ENCODE results near the gene ATP5F1D. TPM values are rescaled to one million over a fixed set of nuclear protein-coding genes. Genes with fewer than 3 reads are reported as not detected.

The ATP5F1D gene
- total RNA-seq, 4 donors from 2014 or later = 47.9 to 118 (median 66.1) TPM

DNA sequence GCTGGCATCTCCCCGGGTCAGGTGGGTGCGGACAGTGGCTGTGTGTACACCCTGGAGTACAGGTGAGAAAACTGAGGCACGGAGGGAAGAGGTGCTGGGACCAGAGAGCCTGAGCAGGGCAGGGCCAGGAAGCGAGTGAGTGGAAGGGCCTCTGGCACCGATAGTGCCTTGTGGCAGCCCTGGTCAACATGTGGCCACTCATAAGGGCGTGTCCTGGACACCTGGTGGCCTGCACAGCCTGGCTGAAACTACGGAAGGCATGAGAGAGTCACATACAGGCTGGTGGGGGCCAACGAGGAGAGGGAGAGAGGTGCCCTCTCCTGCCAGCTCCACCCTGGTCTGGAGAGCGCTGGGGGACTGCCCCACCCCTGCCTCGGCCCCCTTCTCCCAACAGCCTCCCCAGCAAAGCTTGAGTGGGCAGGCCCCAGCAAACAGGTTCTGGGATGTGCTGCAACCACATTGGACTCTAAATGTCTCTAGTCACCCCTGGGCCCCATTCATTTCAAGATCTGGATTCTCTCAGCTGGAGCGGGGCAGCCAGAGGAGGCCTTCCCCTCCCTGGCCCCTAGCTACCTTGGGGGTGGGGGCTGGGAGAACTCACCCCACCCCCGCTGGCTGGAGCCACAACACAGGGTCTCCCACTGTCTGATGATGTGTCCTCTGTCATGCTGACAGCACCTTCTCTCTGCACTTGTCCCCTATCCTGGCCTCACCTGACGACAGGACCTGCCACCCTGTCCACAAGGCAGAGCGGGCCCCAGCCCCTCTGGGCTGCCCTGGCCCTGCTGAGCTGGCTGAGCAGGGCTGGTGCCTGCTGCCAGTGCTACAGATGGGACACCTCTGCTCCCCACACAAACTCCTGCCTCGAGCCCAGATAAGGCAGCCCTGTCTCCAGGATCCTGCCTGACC lies 9.6 kb upstream of the ATP5F1D start:
- TF ChIP-seq, protein P1, sequence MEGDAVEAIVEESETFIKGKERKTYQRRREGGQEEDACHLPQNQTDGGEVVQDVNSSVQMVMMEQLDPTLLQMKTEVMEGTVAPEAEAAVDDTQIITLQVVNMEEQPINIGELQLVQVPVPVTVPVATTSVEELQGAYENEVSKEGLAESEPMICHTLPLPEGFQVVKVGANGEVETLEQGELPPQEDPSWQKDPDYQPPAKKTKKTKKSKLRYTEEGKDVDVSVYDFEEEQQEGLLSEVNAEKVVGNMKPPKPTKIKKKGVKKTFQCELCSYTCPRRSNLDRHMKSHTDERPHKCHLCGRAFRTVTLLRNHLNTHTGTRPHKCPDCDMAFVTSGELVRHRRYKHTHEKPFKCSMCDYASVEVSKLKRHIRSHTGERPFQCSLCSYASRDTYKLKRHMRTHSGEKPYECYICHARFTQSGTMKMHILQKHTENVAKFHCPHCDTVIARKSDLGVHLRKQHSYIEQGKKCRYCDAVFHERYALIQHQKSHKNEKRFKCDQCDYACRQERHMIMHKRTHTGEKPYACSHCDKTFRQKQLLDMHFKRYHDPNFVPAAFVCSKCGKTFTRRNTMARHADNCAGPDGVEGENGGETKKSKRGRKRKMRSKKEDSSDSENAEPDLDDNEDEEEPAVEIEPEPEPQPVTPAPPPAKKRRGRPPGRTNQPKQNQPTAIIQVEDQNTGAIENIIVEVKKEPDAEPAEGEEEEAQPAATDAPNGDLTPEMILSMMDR (IDR thresholded peaks at IDR 0.05; ENCODE audit: low read depth) = no peak

DNA sequence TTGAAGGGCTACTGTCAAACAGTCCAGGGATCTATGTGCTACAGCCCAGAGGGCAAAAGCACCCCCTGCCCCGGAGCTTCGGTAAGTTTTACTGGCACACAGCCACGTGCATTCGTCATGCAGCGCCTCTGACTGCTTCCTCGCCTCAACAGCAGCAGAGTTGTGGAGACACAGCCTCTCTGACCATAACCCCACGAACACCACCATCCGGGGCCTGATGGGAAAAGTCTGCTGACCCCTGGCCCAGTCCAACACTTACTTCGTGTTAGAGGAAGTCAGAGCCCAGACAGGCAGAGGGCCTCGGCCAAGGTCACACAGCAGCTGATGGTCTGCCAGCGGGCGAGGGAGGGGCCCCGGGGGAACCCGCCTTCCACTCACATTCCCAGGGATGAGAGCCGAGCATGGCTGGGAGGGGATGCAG lies 8.9 kb upstream of the ATP5F1D start:
- TF ChIP-seq, protein P1 (IDR thresholded peaks at IDR 0.05; ENCODE audit: low read depth) = no peak

DNA sequence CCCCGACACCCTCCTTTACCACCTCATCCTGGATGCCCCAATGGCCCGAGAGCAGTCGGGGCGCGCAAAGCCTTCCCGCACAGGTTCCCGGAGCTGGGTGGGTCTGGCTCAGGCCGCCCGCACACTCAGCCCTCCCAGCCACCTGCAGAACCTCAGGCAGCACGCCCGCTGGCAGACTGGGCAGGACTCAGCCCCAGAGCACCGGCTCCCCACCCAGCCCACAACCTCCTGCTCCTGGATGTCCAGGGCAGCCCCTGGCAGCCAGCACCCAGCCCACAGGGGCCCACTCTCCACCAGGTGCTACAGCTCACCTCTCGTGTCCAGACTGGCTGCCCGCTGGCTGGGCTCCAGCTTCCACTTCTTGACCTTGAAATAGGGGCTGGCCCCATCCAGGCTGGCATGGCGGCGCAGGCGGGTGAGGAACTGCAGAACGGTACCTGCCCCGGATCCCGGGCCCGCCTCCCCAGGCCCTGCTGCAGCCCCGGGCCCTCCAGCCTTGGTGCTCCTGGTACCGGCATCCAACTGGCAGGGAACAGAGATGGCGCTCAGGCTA lies 8.4 kb upstream of the ATP5F1D start:
- TF ChIP-seq, protein P1 (IDR thresholded peaks at IDR 0.05; ENCODE audit: low read depth) = no peak

DNA sequence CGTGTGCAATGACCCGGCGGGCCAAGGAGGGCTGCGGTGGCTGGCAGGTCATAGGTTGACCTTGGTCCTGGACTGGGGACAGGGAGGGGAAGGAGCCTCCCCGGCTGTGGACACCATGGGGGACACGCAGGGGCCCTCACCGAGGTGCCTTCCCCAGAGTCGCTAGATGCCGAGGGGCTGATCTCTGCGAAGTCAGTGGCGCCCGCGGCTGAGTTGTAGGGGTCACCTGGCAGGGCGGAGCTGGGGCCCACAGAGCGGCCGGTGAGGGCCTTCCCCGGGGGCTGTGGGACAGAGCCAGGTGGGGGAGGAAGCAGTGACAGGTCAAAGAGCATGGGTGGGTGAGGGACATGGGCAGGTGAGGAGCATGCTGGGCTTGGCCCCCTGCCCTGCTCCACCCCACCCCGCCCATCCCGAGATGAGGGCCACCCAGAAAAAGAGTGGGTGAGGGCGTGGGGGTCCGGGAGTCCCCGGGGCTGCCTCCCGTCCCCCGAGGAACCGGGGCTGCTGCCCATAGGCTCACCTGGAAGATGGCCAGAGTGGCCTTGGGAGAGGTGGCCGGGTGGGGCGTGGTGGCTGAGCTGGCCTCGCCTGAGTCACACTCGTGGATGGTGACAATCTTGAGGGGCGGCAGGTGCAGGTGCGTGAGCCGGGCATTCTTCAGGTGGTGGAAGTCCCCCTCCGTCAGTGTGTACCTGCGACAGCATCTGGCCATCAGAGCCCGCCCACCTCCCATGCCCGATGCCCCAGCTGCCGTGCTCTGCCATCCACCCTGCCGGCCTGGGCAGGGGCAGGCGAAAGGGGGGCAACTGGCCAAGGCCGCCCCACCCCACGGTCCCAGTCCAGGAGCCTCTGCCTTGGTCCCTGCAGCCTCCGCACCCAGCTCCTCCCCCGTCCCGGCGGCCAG lies 7.2 kb upstream of the ATP5F1D start:
- TF ChIP-seq, protein P1 (IDR thresholded peaks at IDR 0.05; ENCODE audit: low read depth) = no peak

DNA sequence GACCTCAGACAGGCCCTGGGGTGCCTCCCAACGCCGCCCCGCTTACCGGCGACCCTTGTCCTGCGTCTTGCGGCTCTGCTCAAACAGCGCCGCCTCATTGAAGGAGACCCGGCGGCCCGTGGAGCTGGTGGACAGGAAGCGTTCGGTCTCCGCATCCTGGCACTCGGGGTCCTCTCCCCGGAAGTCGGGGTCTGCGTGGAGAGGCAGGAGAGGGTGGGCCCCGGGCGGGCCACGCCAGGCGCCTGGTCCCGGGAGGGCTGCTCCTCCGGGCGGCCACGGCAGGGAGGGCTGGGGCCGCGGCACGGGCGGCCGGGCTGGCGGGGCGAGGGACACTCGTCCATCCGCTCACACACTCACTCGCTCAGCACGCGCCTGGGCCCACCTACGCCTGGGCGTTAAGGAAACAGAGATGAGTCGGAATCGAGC lies 6.6 kb upstream of the ATP5F1D start:
- TF ChIP-seq, protein P1 (IDR thresholded peaks at IDR 0.05; ENCODE audit: low read depth) = no peak

DNA sequence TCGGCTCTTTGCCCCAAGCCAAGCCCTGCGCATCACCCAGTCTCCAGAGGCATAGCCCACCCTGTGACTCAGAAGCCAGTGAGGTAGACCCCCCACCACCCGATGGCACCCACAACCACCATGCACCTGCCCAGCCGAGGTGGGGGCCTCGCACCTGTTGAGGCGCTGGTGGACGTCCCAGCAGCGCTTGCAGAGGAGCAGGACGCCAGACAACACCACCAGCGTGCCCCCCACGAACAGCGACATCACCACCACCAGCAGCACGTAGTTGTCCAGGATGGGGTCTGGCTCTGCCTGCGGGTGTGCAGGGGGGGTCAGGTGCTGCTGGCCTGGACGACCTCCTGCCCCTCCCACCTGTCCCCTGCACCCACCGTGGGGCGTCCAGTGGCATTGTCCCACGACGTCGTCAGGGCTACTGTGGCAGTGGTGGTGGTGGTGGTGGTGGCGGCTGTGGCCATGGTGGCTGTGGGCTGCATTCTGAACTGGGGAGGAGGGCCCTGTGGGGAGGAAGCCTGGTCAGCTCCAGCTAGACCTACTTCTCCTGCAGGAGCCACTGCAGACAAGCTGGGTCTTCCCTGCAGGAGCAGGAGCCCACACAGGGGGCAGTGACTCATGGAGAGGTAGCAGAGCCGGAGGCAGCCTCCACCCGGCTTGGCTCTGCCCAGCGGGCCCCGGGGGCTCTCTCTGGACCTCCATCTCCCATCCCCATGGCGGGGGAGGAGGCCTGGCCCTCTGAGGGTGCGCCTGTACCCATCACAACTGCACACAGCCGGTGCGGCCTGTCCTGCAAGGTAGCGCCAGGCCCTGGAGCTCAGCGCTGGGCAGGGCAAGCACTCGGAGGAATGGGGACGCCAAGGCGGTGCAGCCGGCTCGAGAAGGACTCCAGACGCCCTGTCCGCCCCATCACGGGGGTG lies 5.7 kb upstream of the ATP5F1D start:
- TF ChIP-seq, protein P1 (IDR thresholded peaks at IDR 0.05; ENCODE audit: low read depth) = no peak
